ENCODE measurements around the gene ZBTB44.

- TF ChIP-seq GATA2 (IDR thresholded peaks at IDR 0.05; ENCODE audit: low read depth, low read length) (no peak), GATA3 (IDR thresholded peaks at IDR 0.05; ENCODE audit: low read depth, low read length) (no peak)
Observed at GRCh38 chr11:130219148-130219547, 95.6 kb downstream of the ZBTB44 start.
